Stimulated activated CD4-positive, alpha-beta T cell treated with anti-CD3 and anti-CD28 coated beads, Interleukin-4, amount 100 ng/mL, for 48 hours (primary cell): Measurements from ENCODE around the gene IGF1.
A peak's percentile ranks its signal among the peaks of the same experiment; 100 is the strongest.

ENCODE experiments used
- DNase-seq, 2 donors: peaks; one replicate each; pipeline ENCODE4 v3.0.0-alpha.2; 2020; ENCODE audit warnings: low read depth in 2 of 2

The IGF1 gene

GRCh38 chr12:102496591-102496990 lies 16.2 kb upstream of the IGF1 start:
- no peak for DNase-seq

DNA sequence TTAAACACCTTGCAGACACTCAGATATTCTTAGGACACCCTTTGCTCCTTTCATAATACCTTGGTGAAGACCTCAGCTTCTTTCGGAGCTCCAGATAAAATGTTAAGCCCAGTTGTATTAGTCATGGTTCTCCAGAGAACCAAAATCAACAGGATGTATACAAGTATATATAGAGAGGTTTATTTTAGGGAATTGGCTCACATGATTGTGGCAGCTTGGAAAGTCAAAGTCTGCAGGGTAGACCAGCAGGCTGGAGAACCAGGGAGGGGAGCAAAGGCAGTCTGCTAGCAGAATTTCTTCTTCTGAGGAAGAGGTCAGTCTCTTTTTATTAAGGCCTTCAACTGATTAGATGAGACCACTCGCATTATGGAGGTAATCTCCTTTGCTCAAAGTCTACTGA lies 6.9 kb upstream of the IGF1 start:
- DNase-seq = no peak

DNA sequence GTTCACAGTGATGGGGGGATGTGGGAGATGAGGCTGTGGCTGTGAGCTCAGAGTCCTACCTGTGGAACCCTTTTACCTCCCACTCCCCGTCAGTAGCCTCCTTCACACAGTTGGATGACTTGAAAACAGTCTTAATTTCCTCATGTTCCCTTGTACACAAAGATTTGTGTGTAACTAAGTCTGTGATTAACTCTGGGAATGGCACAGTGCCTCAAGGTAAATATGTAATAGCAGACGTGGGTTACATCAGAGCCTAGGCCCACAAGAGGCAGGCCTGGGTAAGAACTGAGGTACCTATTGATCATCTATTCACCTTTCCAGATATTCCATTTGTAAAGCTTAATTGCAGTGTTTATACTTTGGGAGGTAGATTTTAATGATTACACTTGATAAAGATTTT lies 5.8 kb upstream of the IGF1 start:
- no peak for DNase-seq

GRCh38 chr12:102484428-102484958 lies 4.1 kb upstream of the IGF1 start:
- DNase-seq = peak; percentile 27 to 42

GRCh38 chr12:102484017-102484416 lies 3.7 kb upstream of the IGF1 start:
- DNase-seq = no peak

DNA sequence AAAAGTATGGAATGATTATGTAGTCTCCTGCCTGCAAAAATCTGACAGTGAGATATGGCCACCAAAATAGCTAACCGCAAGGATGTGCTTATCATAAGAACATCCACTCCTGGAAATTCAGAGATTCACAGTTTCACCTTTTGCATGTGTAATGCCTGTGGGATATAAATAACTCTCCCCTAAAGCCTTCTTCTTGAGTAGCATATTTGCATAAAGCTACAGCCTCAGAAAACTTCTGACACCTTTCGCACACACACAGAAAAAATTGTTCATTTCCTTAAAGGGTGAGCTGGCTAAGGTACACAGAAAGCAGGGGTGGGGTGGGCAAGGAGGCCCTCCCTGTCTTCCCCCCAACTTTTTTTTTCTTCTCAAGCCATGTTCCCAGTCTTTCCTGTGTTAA lies 3.1 kb upstream of the IGF1 start:
- no peak for DNase-seq

GRCh38 chr12:102481705-102482425 lies 1.5 kb upstream of the IGF1 start:
- DNase-seq = no peak

DNA sequence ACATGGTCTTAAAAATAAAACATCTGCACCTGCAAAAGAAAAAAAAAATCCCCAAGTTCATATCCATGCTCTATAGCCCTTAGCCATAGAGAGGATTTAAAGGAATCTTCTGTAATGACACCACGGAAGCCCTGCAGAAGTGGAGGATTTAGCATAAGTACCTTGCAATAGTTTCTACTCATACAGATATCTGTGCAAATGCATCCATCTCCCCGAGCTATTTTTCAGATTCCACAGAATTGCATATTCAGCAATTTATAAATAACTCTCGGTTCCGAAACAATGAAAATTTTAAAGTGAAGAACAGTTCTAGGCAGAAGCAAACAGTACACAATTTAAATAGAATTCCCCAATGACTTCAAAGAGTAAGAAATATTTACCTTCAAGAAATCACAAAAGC lies 424 bp downstream of the IGF1 start:
- no peak for DNase-seq

GRCh38 chr12:102479099-102479885 lies 1.1 kb downstream of the IGF1 start:
- DNase-seq = no peak

DNA sequence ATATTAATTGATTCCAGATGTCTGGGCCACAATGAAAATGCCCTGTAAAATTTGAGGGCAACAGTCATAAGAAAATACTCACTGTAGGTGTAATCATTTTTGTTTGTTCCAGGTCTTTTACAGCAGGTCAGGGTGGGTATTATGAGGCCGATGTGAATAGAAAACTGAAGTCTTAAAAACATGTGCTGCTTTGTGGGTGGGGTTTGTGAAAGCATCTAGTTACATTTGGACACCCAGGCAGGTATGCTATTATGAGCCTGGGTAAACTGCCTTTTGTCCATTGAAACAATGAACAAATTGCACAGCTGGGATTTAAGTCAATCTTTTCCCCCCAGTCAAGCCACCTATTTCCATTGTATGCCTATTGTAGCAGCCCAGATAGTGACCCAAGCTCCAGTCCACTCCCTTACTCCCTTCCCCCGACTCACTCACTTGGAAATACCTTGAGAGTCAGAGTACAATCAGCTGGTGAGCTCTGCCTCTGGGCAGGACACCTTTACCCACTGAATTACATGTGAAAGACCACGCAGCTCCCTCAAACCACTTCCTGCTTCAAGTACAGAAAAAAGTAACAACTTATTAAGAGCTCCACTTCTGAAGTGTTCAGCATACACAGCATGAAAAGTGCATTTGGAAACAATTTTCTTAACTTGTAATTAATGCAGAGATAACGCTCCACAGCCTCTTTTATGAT lies 1.8 kb downstream of the IGF1 start:
- DNase-seq = no peak

GRCh38 chr12:102475355-102475754 lies 5.0 kb downstream of the IGF1 start:
- DNase-seq = no peak

DNA sequence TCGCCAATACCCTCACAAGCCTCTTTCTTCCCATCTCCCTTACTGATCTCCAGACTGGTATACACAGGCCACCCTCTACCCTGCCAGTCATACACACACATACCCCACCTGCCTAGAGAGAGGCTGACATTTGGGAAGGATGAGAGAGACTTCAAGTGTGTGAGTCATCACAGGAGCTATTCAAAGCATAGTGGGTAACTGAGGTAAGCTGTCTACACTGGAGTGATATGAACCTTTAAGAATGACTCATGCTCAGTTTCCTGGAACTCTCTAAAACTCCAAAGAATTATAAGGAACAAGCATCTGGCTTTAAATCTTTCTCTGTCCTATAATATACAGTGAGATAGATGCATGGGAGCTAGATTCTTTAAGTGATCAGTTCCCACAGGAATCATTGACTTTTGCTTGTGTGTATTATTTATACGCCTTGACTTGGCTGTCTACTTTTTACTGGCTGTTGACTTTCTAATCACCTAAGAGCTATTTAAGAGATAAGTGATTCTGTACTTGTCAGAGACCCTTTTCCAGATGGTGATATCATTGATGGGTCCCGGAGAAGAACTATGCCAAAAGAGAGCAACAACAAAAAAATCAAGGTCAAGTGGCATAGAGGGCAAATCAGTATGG lies 5.8 kb downstream of the IGF1 start:
- DNase-seq = no peak

DNA sequence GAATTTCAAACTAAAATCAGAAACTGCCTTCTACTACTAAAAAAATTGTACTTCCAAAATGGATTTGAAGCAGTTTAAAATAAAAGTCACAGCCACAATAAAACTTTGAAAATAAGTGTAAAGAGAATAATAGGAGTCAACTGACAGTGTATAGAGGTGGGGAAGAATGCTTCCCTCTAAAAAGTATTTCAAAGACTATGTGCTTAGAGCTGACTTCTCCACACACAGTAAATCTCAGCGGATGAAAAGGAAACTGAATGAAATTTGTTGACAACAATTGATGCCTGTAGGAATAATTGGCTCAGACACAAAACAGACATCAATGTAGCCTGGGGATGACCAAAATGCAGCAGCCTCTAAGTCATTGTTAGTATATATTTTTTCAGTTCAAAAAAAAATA lies 7.9 kb downstream of the IGF1 start:
- DNase-seq = no peak

DNA sequence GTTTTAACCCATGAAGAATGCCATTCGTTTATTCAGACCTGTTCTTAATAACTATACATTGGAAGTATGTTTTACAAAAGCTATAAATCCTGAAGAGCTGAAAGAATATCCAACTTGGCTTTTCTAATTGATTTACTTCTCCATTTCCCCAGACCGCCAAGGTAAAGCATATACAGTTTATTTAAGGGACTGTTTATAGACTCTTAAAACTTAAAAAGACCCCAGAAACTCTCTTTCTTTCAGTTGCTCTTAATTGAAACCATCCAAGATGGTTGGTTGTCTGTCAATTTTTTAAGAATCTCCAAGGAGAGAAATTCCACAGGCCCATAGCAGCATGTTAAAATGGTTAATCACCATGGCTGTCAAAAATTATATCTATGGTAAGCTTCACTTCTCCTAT lies 8.8 kb downstream of the IGF1 start:
- no peak for DNase-seq

DNA sequence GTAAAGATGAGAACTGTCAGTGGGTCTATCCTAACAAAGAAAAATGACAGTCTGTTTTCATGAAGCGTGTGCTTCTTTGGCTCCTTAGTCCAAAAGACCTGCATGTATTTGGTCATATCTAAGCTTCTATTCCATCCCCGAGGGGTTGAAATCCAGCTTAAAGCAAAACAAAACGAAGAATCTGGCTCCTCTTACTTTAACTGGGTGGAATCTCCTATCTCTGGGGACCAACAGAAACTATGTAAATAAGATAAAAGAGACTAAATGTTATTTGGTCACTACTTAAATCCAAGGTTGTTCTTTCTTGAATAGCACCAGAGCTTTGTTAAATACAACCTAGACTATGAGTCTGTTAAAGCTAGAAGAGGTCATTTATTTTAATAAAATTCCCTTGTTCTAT lies 9.4 kb downstream of the IGF1 start:
- DNase-seq = no peak

GRCh38 chr12:102468261-102468915 lies 12.0 kb downstream of the IGF1 start:
- DNase-seq = no peak

- no peak for DNase-seq
Measured at GRCh38 chr12:102465762-102466560, 14.4 kb downstream of the IGF1 start.

GRCh38 chr12:102463659-102464249 lies 16.6 kb downstream of the IGF1 start:
- DNase-seq = no peak

- no peak for DNase-seq
Measured at GRCh38 chr12:102462795-102463465, 17.4 kb downstream of the IGF1 start.

GRCh38 chr12:102462386-102462785 lies 18.0 kb downstream of the IGF1 start:
- no peak for DNase-seq
